Stomach (tissue), 9 donors: ENCODE results near the gene SSH2. TPM values are rescaled to one million over a fixed set of nuclear protein-coding genes. Genes with fewer than 3 reads are reported as not detected.

Experiments
- DNase-seq, 2 donors: peaks; one replicate each; pipeline versions ENCODE4 v3.0.0 to v3.0.0-alpha.2; 2013 to 2019
- H3K27ac ChIP-seq, 5 donors: fragments of 200-600 bp in 4 of 5; sonication (generic) in 4 of 5; one replicate each; pipeline ENCODE4 v1.5.1; 2013 to 2019; ENCODE audit warnings: mild to moderate bottlenecking in 1 of 5, moderate library complexity in 1 of 5
- H3K27me3 ChIP-seq, 3 donors: fragments of 200-600 bp; sonication (generic); one replicate each; pipeline ENCODE4 v1.5.1; 2017 to 2019; ENCODE audit warnings: mixed run types in 1 of 3
- H3K36me3 ChIP-seq, 4 donors: fragments of 200-600 bp; sonication (generic); 1 replicate in 3 of 4; 2 replicates in 1 of 4; pipeline ENCODE4 v1.5.1; 2016 to 2019
- H3K4me1 ChIP-seq, 4 donors: fragments of 200-600 bp; sonication (generic); one replicate each; pipeline ENCODE4 v1.5.1; 2016 to 2019
- H3K4me3 ChIP-seq, 4 donors: fragments of 200-600 bp; sonication (generic) in 3 of 4; one replicate each; pipeline ENCODE4 v1.5.1; 2016 to 2019; ENCODE audit warnings: mild to moderate bottlenecking in 1 of 4
- H3K9me3 ChIP-seq, 4 donors: fragments of 200-600 bp; sonication (generic); one replicate each; pipeline ENCODE4 v1.5.1; 2016 to 2019
- EP300 ChIP-seq: sonication (generic); formaldehyde crosslinking; IDR thresholded peaks from one replicate; pipeline ENCODE4 v1.6.1; 2017; ENCODE audit warnings: antibody characterized with exemption
- POLR2A ChIP-seq, 4 donors: fragments of 450-650 bp; IDR thresholded peaks; one replicate each; pipeline ENCODE4 v1.6.1; 2016; ENCODE audit warnings: antibody characterized with exemption in 4 of 4, control low read depth in 2 of 4, mild to moderate bottlenecking in 1 of 4, moderate library complexity in 1 of 4
- POLR2AphosphoS5 ChIP-seq, 3 donors: sonication (generic); formaldehyde crosslinking; IDR thresholded peaks; one replicate each; pipeline ENCODE4 v1.6.1; 2016; ENCODE audit warnings: antibody characterized with exemption in 3 of 3
- WGBS, 5 donors: extraction: QIAGEN DNeasy Blood & Tissue Kit in 3 of 5; methylation state at CpG; one replicate each; pipeline versions ENCODE4 v1.1.5 to v1.1.7; 2013 to 2018; 5-methylcytosine and 5-hydroxymethylcytosine counted together
- intact Hi-C: fragments of 100-400 bp; cut with DNase I; formaldehyde crosslinking; loops from one replicate; pipeline ENCODE4 v1.15.1; 2023; ENCODE audit warnings: low total_unique reads
- polyA plus RNA-seq, 3 donors: library from polyadenylated mRNA; stranded (reverse); fragments of 200-250 nt; gene quantifications; one replicate each; pipeline ENCODE4 v1.2.3, GENCODE V29; 2013
- total RNA-seq, 5 donors: library from RNA; depleted of rRNA; stranded (reverse); fragments of >200 nt; gene quantifications; one replicate each; pipeline versions ENCODE4 v1.1.0 to v1.2.3, GENCODE V29; 2014 to 2016
- TF ChIP-seq, protein P1 (sequence below), 7 experiments: fragments of 450-650 bp in 4 of 7; fragments of 200-600 bp in 3 of 7; sonication (generic) in 3 of 7; IDR thresholded peaks; one replicate each; pipeline ENCODE4 v1.5.1; 2016 to 2019; ENCODE audit warnings: antibody characterized with exemption in 7 of 7, control low read depth in 2 of 7, mild to moderate bottlenecking in 1 of 7
- donor health status: healthy with polysubstance abuse.
- donor health status: Bipolar disorder and iron deficiency.
- donor health status: healthy.

SSH2 gene
- total and polyA plus RNA-seq, 8 donors, result 7.8 to 44.9 (median 24.1) TPM

DNA sequence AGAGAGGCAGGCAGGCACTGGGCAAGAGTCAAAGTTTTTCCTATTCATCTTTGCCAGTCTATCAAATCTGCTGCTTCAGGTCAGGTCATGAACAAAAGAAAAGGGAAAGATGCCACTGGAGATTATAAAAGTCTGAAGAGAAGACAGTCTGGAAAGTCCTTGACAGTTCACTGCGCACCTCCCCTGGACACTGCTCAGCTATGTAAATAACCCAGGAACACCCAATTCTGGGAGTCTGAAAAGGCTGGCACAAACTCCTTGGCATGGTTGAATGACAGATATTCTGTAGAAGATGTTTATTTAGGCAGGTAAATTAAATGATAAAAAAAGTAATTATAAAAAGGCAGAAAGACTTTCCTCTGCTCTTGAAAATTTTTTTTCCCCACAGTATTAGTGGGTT lies 302.1 kb downstream of the SSH2 start:
- no peak for DNase-seq
- intact Hi-C loops, result no loop called here
- 69 to 95% (median 89%) methylated on average over 1 of the region's 1 CpG for WGBS, 5 donors
- Histone ChIP-seq H3K27me3 (no peaks in the 10 kb centered on the region), H3K4me1 (peaks cover 4 to 11% (median 4%) of the 10 kb centered on the region in 4 donors), H3K9me3 (no peaks in the 10 kb centered on the region), H3K27ac (no peak overlapping the region), H3K4me3 (no peak overlapping the region), H3K36me3 (peaks cover 25 to 50% (median 37%) of the 10 kb centered on the region in 4 donors)
- TF ChIP-seq POLR2AphosphoS5 (IDR thresholded peaks at IDR 0.05), result no peak
- TF ChIP-seq POLR2A (IDR thresholded peaks at IDR 0.05), result no peak
- TF ChIP-seq EP300, result no peak
- TF ChIP-seq, protein P1, sequence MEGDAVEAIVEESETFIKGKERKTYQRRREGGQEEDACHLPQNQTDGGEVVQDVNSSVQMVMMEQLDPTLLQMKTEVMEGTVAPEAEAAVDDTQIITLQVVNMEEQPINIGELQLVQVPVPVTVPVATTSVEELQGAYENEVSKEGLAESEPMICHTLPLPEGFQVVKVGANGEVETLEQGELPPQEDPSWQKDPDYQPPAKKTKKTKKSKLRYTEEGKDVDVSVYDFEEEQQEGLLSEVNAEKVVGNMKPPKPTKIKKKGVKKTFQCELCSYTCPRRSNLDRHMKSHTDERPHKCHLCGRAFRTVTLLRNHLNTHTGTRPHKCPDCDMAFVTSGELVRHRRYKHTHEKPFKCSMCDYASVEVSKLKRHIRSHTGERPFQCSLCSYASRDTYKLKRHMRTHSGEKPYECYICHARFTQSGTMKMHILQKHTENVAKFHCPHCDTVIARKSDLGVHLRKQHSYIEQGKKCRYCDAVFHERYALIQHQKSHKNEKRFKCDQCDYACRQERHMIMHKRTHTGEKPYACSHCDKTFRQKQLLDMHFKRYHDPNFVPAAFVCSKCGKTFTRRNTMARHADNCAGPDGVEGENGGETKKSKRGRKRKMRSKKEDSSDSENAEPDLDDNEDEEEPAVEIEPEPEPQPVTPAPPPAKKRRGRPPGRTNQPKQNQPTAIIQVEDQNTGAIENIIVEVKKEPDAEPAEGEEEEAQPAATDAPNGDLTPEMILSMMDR (IDR thresholded peaks at IDR 0.05), result no peak

DNA sequence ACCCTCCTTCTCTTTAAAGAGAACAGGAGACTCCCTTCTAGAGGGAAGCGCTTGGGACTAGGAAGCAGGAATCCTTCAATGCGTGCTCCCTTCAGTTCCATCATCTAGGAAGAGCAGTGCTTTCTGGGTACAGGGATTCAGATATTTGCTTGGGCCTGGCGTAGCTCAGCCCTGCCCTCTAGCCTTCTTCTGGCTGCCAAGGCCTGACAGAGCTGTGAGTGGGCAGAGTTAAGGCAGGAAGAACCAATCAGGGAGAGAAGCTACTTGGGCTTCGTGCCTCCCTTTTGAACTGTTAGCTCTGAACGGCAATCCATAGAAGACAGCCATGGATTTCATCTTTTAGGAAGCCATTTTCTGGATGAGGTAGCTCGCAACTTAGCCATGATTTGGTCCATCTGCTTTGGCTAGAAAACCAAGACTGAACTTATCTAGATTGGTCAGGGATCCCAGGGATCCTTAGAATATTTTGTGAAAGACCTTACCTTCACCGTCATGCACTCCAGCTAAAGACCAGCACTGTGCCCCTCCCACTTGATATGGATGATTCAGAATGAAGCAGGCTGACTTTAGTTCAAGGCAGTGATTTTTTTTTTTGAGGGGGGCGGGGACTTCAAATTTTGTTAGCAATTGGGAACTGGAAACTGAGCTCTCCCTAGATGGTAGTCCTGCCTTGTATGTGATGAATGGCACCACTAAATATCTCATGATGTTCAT lies 304.8 kb downstream of the SSH2 start:
- TF ChIP-seq POLR2A (IDR thresholded peaks at IDR 0.05), result no peak
- TF ChIP-seq, protein P1 (IDR thresholded peaks at IDR 0.05), result no peak
- no peak for TF ChIP-seq POLR2AphosphoS5 (IDR thresholded peaks at IDR 0.05)
- TF ChIP-seq EP300, result no peak
- intact Hi-C loops, result no loop called here
- Histone ChIP-seq H3K9me3 (no peaks in the 10 kb centered on the region), H3K27ac (no peak overlapping the region), H3K27me3 (peaks cover 0 to 4% (median 0%) of the 10 kb centered on the region in 3 donors), H3K36me3 (peaks cover 5 to 22% (median 13%) of the 10 kb centered on the region in 4 donors), H3K4me3 (no peak overlapping the region), H3K4me1 (peaks cover 15 to 25% (median 20%) of the 10 kb centered on the region in 4 donors)
- no peak for DNase-seq
- WGBS, 5 donors, result 72 to 85% (median 80%) methylated on average over 8 of the region's 8 CpGs

DNA sequence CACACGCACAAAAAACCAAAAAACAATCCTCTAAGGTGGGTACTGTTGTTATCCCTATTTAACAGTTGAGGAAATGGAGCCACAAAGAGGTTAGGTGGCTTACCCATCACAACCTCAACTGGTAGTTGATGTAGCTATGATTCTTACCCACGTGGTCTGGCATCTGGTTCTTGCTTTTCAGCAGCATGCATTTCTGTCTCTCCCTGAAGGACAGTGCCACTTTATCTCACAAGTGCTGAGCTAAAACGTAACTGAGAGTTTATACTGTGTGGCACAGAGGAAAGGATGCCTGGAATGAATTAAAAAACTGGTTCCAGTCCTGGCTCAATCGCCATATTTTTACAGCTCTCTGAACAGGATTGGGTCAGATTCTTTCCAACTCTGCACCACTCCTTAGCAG lies 305.4 kb downstream of the SSH2 start:
- Histone ChIP-seq H3K4me1 (peaks cover 15 to 25% (median 20%) of the 10 kb centered on the region in 4 donors), H3K36me3 (peaks cover 5 to 16% (median 9%) of the 10 kb centered on the region in 4 donors), H3K4me3 (no peak overlapping the region), H3K27me3 (peaks cover 0 to 4% (median under 1%) of the 10 kb centered on the region in 3 donors), H3K9me3 (no peaks in the 10 kb centered on the region), H3K27ac (no peak overlapping the region)
- 72 to 84% (median 81%) methylated on average over 4 of the region's 4 CpGs for WGBS, 5 donors
- TF ChIP-seq POLR2A (IDR thresholded peaks at IDR 0.05), result no peak
- no peak for TF ChIP-seq EP300
- intact Hi-C loops, result no loop called here
- DNase-seq, result no peak

- TF ChIP-seq POLR2A (IDR thresholded peaks at IDR 0.05) (no peak), EP300 (no peak), POLR2AphosphoS5 (IDR thresholded peaks at IDR 0.05) (no peak)
- TF ChIP-seq, protein P1 (IDR thresholded peaks at IDR 0.05), result no peak
- WGBS, 5 donors, result 30 to 47% (median 41%) methylated on average over 4 of the region's 4 CpGs
- Histone ChIP-seq H3K27me3 (peaks cover 0 to 13% (median 4%) of the 10 kb centered on the region in 3 donors), H3K9me3 (no peaks in the 10 kb centered on the region), H3K4me1 (peaks cover 16 to 38% (median 24%) of the 10 kb centered on the region in 4 donors), H3K27ac (peak overlapping the region in 1 of 5 donors; percentile 64), H3K36me3 (peaks cover 0 to 5% (median 2%) of the 10 kb centered on the region in 4 donors), H3K4me3 (peak overlapping the region; percentile 61 to 75 (median 64))
- intact Hi-C loops, result no loop called here
- DNase-seq, result no peak
These were observed 306.8 kb downstream of the SSH2 start for GRCh38 chr17:29623283-29623647.
